WTC11 (cell line): ENCODE data around the gene RETREG1. TPM values are rescaled to one million over a fixed set of nuclear protein-coding genes. Genes with fewer than 3 reads are reported as not detected.

Experiments used
- ATAC-seq: fragments of 200-7000 bp; cut with Tn5 transposase; 2 replicates; pipeline ENCODE4 v1.10.0; 2021; ENCODE audit warnings: mild to moderate bottlenecking, moderate library complexity
- CTCF ChIA-PET: fragments of 300-600 bp; sonication (Branson Sonifier 250); formaldehyde crosslinking; loops from one replicate; lab custom pipeline; 2021; ENCODE audit warnings: antibody characterized with exemption; lab: Charles Lee
- POLR2A ChIA-PET: fragments of 350-600 bp; sonication (Branson Sonifier 250); formaldehyde crosslinking; loops from one replicate; lab custom pipeline; 2021; ENCODE audit warnings: antibody characterized with exemption; lab: Charles Lee
- DNase-seq: peaks from one replicate; pipeline ENCODE4 v3.0.0; 2021; ENCODE audit warnings: low spot score
- H3K27ac Mint-ChIP-seq: 2 replicates; pipeline ENCODE4 v1.8.0; 2021; ENCODE audit warnings: mixed read lengths
- H3K27me3 Mint-ChIP-seq: 2 replicates; pipeline ENCODE4 v1.8.0; 2021; ENCODE audit warnings: low read depth, mild to moderate bottlenecking, moderate library complexity, mixed read lengths
- H3K36me3 Mint-ChIP-seq: 2 replicates; pipeline ENCODE4 v1.8.0; 2021; ENCODE audit warnings: mixed read lengths
- H3K4me1 Mint-ChIP-seq: 2 replicates; pipeline ENCODE4 v1.8.0; 2022; ENCODE audit warnings: mixed read lengths
- H3K4me3 Mint-ChIP-seq: 2 replicates; pipeline ENCODE4 v1.8.0; 2021; ENCODE audit warnings: mild to moderate bottlenecking, moderate library complexity, mixed read lengths
- H3K9me3 Mint-ChIP-seq: 2 replicates; pipeline ENCODE4 v1.8.0; 2021; ENCODE audit warnings: mixed read lengths
- ATF1 ChIP-seq: sonication (generic); formaldehyde crosslinking; IDR thresholded peaks from 2 replicates; pipeline ENCODE4 v1.8.1; 2023; ENCODE audit warnings: mild to moderate bottlenecking, moderate library complexity, missing genetic modification reagents
- CBFB ChIP-seq: sonication (generic); formaldehyde crosslinking; IDR thresholded peaks from 2 replicates; pipeline ENCODE4 v1.8.1; 2022; ENCODE audit warnings: mild to moderate bottlenecking, low read depth, missing genetic modification reagents
- JUN ChIP-seq: sonication (generic); formaldehyde crosslinking; IDR thresholded peaks from 2 replicates; pipeline ENCODE4 v1.8.0; 2023; ENCODE audit warnings: mild to moderate bottlenecking, missing genetic modification reagents
- NFE2L1 ChIP-seq: sonication (generic); formaldehyde crosslinking; IDR thresholded peaks from 2 replicates; pipeline ENCODE4 v1.8.1; 2023; ENCODE audit warnings: missing genetic modification reagents
- NR2C2 ChIP-seq: sonication (generic); formaldehyde crosslinking; IDR thresholded peaks from 2 replicates; pipeline ENCODE4 v1.8.0; 2022; ENCODE audit warnings: mild to moderate bottlenecking, missing genetic modification reagents
- PRRX2 ChIP-seq: fragments of 250-450 bp; sonication (Bioruptor Pico); IDR thresholded peaks from 2 replicates; pipeline ENCODE4 v1.8.0; 2021; ENCODE audit warnings: mild to moderate bottlenecking
- RELA ChIP-seq: sonication (generic); formaldehyde crosslinking; IDR thresholded peaks from 2 replicates; pipeline ENCODE4 v1.8.1; 2022; ENCODE audit warnings: missing genetic modification reagents, mild to moderate bottlenecking, borderline replicate concordance
- TP53 ChIP-seq: sonication (generic); formaldehyde crosslinking; IDR thresholded peaks from 2 replicates; pipeline ENCODE4 v1.8.1; 2023; ENCODE audit warnings: mild to moderate bottlenecking, missing genetic modification reagents
- ZBTB21 ChIP-seq: sonication (generic); formaldehyde crosslinking; IDR thresholded peaks from 2 replicates; pipeline ENCODE4 v1.8.1; 2023; ENCODE audit warnings: mild to moderate bottlenecking, missing genetic modification reagents, borderline replicate concordance
- ZNF219 ChIP-seq: sonication (generic); formaldehyde crosslinking; IDR thresholded peaks from 2 replicates; pipeline ENCODE4 v1.8.0; 2023; ENCODE audit warnings: missing genetic modification reagents, mild to moderate bottlenecking, borderline replicate concordance
- ZNF232 ChIP-seq: sonication (generic); formaldehyde crosslinking; IDR thresholded peaks from 2 replicates; pipeline ENCODE4 v1.8.0; 2022; ENCODE audit warnings: mild to moderate bottlenecking, missing genetic modification reagents
- ZNF317 ChIP-seq: sonication (generic); formaldehyde crosslinking; IDR thresholded peaks from 2 replicates; pipeline ENCODE4 v1.8.1; 2023; ENCODE audit warnings: low read depth, mild to moderate bottlenecking, moderate library complexity, missing genetic modification reagents, borderline replicate concordance
- ZNF416 ChIP-seq: fragments of 250-450 bp; sonication (Bioruptor Pico); IDR thresholded peaks from 2 replicates; pipeline ENCODE4 v1.9.0; 2021; ENCODE audit warnings: mild to moderate bottlenecking, inconsistent platforms
- ZNF423 ChIP-seq: fragments of 250-450 bp; sonication (Bioruptor Pico); IDR thresholded peaks from 2 replicates; pipeline ENCODE4 v2.1.2; 2022; ENCODE audit warnings: mild to moderate bottlenecking, moderate library complexity
- ZNF671 ChIP-seq: fragments of 250-450 bp; sonication (Bioruptor Pico); IDR thresholded peaks from 2 replicates; pipeline ENCODE4 v1.8.0; 2021; ENCODE audit warnings: mild to moderate bottlenecking
- total RNA-seq: library from RNA; stranded (reverse); gene quantifications from 3 replicates; pipeline ENCODE4 v1.2.3, GENCODE V29; 2021
- TF ChIP-seq, protein P1 (sequence below): sonication (generic); formaldehyde crosslinking; IDR thresholded peaks from 2 replicates; pipeline ENCODE4 v1.8.1; 2023; ENCODE audit warnings: mild to moderate bottlenecking, missing genetic modification reagents, moderate library complexity
- TF ChIP-seq, protein P2 (sequence below): fragments of 250-450 bp; sonication (Bioruptor Pico); IDR thresholded peaks from 2 replicates; pipeline ENCODE4 v1.8.0; 2021; ENCODE audit warnings: mild to moderate bottlenecking
- TF ChIP-seq, protein P3 (sequence below): sonication (generic); formaldehyde crosslinking; IDR thresholded peaks from 2 replicates; pipeline ENCODE4 v1.8.0; 2023; ENCODE audit warnings: mild to moderate bottlenecking, missing genetic modification reagents
- TF ChIP-seq, protein P4 (sequence below): sonication (generic); formaldehyde crosslinking; IDR thresholded peaks from 2 replicates; pipeline ENCODE4 v1.8.1; 2023; ENCODE audit warnings: mild to moderate bottlenecking, missing genetic modification reagents, moderate library complexity
- TF ChIP-seq, protein P5 (sequence below): sonication (generic); formaldehyde crosslinking; IDR thresholded peaks from 2 replicates; pipeline ENCODE4 v1.8.0; 2022; ENCODE audit warnings: missing genetic modification reagents
- TF ChIP-seq, protein P6 (sequence below): fragments of 250-450 bp; sonication (Bioruptor Pico); IDR thresholded peaks from 2 replicates; pipeline ENCODE4 v1.9.0; 2021; ENCODE audit warnings: mild to moderate bottlenecking
- TF ChIP-seq, protein P7 (sequence below): sonication (generic); formaldehyde crosslinking; IDR thresholded peaks from 2 replicates; pipeline ENCODE4 v1.8.1; 2023; ENCODE audit warnings: mild to moderate bottlenecking, missing genetic modification reagents

The RETREG1 gene
- total RNA-seq, 1 experiment from 2014 or later, result 2.2 TPM

DNA sequence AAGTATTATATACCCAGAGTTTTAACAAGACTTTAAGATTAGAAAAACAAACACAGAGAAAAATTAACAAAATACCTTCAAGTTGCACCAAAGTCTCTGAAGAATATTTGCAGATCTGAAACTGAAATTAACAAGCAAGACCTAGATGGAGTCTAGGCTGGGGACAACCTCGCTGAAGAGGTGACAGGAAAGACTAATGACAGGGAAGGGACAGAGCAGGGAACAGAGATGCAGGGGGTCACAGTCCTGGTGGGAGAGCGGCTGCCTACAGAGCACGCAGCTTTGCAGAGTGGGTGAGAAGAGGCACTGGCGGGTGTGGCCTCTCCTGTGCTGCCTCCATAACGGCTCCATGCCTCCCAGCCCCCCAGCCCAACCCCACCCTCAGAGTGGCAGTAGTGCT lies 13.5 kb downstream of the RETREG1 start (continued):
- TF ChIP-seq, protein P1, sequence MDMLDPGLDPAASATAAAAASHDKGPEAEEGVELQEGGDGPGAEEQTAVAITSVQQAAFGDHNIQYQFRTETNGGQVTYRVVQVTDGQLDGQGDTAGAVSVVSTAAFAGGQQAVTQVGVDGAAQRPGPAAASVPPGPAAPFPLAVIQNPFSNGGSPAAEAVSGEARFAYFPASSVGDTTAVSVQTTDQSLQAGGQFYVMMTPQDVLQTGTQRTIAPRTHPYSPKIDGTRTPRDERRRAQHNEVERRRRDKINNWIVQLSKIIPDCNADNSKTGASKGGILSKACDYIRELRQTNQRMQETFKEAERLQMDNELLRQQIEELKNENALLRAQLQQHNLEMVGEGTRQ (CRISPR knock-in tag), result no peak
- no peak for TF ChIP-seq TP53
- TF ChIP-seq, protein P2, sequence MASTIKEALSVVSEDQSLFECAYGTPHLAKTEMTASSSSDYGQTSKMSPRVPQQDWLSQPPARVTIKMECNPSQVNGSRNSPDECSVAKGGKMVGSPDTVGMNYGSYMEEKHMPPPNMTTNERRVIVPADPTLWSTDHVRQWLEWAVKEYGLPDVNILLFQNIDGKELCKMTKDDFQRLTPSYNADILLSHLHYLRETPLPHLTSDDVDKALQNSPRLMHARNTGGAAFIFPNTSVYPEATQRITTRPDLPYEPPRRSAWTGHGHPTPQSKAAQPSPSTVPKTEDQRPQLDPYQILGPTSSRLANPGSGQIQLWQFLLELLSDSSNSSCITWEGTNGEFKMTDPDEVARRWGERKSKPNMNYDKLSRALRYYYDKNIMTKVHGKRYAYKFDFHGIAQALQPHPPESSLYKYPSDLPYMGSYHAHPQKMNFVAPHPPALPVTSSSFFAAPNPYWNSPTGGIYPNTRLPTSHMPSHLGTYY (CRISPR knock-in tag), result no peak
- no peak for TF ChIP-seq PRRX2 (CRISPR knock-in tag)
- TF ChIP-seq, protein P3, sequence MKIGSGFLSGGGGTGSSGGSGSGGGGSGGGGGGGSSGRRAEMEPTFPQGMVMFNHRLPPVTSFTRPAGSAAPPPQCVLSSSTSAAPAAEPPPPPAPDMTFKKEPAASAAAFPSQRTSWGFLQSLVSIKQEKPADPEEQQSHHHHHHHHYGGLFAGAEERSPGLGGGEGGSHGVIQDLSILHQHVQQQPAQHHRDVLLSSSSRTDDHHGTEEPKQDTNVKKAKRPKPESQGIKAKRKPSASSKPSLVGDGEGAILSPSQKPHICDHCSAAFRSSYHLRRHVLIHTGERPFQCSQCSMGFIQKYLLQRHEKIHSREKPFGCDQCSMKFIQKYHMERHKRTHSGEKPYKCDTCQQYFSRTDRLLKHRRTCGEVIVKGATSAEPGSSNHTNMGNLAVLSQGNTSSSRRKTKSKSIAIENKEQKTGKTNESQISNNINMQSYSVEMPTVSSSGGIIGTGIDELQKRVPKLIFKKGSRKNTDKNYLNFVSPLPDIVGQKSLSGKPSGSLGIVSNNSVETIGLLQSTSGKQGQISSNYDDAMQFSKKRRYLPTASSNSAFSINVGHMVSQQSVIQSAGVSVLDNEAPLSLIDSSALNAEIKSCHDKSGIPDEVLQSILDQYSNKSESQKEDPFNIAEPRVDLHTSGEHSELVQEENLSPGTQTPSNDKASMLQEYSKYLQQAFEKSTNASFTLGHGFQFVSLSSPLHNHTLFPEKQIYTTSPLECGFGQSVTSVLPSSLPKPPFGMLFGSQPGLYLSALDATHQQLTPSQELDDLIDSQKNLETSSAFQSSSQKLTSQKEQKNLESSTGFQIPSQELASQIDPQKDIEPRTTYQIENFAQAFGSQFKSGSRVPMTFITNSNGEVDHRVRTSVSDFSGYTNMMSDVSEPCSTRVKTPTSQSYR (CRISPR knock-in tag), result no peak
- TF ChIP-seq, protein P4, sequence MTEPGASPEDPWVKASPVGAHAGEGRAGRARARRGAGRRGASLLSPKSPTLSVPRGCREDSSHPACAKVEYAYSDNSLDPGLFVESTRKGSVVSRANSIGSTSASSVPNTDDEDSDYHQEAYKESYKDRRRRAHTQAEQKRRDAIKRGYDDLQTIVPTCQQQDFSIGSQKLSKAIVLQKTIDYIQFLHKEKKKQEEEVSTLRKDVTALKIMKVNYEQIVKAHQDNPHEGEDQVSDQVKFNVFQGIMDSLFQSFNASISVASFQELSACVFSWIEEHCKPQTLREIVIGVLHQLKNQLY, result no peak
- no peak for TF ChIP-seq ZNF671 (CRISPR knock-in tag)
- TF ChIP-seq NFE2L1, result no peak

DNA sequence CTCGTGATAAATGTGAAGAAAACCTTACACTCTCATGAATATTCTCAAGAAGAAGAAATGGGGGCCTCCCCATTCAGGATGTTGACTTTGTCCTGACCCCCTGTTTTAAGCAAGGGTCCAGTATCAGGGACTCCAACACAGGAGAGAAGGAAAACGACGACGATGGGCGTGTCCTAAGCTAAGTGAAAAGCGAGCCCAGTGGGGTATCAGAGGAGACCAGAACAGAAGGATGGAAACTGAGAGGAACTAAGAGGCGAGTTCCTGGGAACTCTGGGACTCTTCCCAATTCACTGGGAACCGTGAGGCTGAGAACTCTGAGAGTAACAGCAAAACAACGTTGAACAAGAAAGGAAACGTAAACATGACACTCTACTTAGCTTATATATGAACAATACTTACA lies 14.6 kb downstream of the RETREG1 start:
- H3K9me3 Mint-ChIP-seq, result peaks cover 19% of the 10 kb centered on the region
- no peaks in the 10 kb centered on the region for H3K27me3 Mint-ChIP-seq
- peak overlapping the region; percentile 54; the same call in 1 of the 2 replicates for H3K27ac Mint-ChIP-seq
- ATAC-seq (peak; percentile 63), DNase-seq (no peak)
- POLR2A ChIA-PET, result no interaction called here
- H3K36me3 Mint-ChIP-seq, result peaks cover 3% of the 10 kb centered on the region; the same call in 1 of the 2 replicates
- H3K4me1 Mint-ChIP-seq, result peaks cover 13% of the 10 kb centered on the region
- CTCF ChIA-PET, result no interaction called here
- H3K4me3 Mint-ChIP-seq, result no peak overlapping the region
- TF ChIP-seq RELA (CRISPR knock-in tag), result no peak
- TF ChIP-seq, protein P5, sequence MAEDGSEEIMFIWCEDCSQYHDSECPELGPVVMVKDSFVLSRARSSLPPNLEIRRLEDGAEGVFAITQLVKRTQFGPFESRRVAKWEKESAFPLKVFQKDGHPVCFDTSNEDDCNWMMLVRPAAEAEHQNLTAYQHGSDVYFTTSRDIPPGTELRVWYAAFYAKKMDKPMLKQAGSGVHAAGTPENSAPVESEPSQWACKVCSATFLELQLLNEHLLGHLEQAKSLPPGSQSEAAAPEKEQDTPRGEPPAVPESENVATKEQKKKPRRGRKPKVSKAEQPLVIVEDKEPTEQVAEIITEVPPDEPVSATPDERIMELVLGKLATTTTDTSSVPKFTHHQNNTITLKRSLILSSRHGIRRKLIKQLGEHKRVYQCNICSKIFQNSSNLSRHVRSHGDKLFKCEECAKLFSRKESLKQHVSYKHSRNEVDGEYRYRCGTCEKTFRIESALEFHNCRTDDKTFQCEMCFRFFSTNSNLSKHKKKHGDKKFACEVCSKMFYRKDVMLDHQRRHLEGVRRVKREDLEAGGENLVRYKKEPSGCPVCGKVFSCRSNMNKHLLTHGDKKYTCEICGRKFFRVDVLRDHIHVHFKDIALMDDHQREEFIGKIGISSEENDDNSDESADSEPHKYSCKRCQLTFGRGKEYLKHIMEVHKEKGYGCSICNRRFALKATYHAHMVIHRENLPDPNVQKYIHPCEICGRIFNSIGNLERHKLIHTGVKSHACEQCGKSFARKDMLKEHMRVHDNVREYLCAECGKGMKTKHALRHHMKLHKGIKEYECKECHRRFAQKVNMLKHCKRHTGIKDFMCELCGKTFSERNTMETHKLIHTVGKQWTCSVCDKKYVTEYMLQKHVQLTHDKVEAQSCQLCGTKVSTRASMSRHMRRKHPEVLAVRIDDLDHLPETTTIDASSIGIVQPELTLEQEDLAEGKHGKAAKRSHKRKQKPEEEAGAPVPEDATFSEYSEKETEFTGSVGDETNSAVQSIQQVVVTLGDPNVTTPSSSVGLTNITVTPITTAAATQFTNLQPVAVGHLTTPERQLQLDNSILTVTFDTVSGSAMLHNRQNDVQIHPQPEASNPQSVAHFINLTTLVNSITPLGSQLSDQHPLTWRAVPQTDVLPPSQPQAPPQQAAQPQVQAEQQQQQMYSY (CRISPR knock-in tag), result no peak
- no peak for TF ChIP-seq NFE2L1
- TF ChIP-seq, protein P6, sequence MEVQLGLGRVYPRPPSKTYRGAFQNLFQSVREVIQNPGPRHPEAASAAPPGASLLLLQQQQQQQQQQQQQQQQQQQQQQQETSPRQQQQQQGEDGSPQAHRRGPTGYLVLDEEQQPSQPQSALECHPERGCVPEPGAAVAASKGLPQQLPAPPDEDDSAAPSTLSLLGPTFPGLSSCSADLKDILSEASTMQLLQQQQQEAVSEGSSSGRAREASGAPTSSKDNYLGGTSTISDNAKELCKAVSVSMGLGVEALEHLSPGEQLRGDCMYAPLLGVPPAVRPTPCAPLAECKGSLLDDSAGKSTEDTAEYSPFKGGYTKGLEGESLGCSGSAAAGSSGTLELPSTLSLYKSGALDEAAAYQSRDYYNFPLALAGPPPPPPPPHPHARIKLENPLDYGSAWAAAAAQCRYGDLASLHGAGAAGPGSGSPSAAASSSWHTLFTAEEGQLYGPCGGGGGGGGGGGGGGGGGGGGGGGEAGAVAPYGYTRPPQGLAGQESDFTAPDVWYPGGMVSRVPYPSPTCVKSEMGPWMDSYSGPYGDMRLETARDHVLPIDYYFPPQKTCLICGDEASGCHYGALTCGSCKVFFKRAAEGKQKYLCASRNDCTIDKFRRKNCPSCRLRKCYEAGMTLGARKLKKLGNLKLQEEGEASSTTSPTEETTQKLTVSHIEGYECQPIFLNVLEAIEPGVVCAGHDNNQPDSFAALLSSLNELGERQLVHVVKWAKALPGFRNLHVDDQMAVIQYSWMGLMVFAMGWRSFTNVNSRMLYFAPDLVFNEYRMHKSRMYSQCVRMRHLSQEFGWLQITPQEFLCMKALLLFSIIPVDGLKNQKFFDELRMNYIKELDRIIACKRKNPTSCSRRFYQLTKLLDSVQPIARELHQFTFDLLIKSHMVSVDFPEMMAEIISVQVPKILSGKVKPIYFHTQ, result no peak
- TF ChIP-seq NR2C2 (CRISPR knock-in tag), result no peak
- TF ChIP-seq JUN (CRISPR knock-in tag), result no peak
- TF ChIP-seq, protein P1 (CRISPR knock-in tag), result no peak
- no peak for TF ChIP-seq ZNF671 (CRISPR knock-in tag)
- no peak for TF ChIP-seq ZNF416
- no peak for TF ChIP-seq ZBTB21 (CRISPR knock-in tag)
- TF ChIP-seq CBFB (CRISPR knock-in tag), result no peak
- TF ChIP-seq ZNF423, result no peak
- TF ChIP-seq ZNF219, result no peak
- no peak for TF ChIP-seq ATF1 (CRISPR knock-in tag)
- TF ChIP-seq, protein P7, sequence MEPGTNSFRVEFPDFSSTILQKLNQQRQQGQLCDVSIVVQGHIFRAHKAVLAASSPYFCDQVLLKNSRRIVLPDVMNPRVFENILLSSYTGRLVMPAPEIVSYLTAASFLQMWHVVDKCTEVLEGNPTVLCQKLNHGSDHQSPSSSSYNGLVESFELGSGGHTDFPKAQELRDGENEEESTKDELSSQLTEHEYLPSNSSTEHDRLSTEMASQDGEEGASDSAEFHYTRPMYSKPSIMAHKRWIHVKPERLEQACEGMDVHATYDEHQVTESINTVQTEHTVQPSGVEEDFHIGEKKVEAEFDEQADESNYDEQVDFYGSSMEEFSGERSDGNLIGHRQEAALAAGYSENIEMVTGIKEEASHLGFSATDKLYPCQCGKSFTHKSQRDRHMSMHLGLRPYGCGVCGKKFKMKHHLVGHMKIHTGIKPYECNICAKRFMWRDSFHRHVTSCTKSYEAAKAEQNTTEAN (CRISPR knock-in tag), result no peak
- no peak for TF ChIP-seq ZNF317 (CRISPR knock-in tag)
- no peak for TF ChIP-seq ZNF232
